GM21737 (cell line): ENCODE results near the gene USP17L18.
"Not testable (repeated sequence)": the region's sequence is repeated elsewhere in the genome, so short reads cannot be mapped to it uniquely, and the experiment has no call there.

Experiments
- ATAC-seq: cut with Tn5 transposase; IDR thresholded peaks from one replicate; pipeline ENCODE4 v1.9.1; 2021; ENCODE audit warnings: mild to moderate bottlenecking, moderate library complexity; ENCODE audit not compliant: unreplicated experiment

USP17L18 gene, protein sequence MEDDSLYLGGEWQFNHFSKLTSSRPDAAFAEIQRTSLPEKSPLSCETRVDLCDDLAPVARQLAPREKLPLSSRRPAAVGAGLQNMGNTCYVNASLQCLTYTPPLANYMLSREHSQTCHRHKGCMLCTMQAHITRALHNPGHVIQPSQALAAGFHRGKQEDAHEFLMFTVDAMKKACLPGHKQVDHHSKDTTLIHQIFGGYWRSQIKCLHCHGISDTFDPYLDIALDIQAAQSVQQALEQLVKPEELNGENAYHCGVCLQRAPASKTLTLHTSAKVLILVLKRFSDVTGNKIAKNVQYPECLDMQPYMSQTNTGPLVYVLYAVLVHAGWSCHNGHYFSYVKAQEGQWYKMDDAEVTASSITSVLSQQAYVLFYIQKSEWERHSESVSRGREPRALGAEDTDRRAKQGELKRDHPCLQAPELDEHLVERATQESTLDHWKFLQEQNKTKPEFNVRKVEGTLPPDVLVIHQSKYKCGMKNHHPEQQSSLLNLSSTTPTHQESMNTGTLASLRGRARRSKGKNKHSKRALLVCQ

GRCh38 chr4:9247953-9248680 is at the start of gene USP17L18:
Gene USP17L18, plus strand, starts transcription at chr4:9248630. Its CDS starts 0 bp downstream, at chr4:9248630.
- not testable (repeated sequence) for ATAC-seq

DNA sequence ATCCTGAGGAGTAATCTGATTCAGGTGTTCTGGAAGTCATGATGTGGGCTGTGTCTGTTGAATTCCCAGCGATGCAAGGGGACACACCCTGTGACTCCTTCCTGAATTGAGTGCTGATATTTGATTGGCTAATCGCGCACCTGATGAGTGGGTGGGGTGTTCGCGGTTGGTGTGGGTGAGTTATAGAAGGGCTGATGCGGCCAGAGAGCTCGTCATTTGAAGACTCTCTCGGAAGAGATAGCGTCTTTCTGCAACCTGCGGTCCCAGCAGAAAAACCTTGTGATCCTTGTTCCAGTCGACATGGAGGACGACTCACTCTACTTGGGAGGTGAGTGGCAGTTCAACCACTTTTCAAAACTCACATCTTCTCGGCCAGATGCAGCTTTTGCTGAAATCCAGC is 38.1 kb upstream of the USP17L18 start, which contains the start of gene USP17L10:
USP17L10 (plus strand) TSS at position 301 of the 400 bp plus-strand sequence; CDS start at position 301, 0 bp downstream.
- ATAC-seq, result not testable (repeated sequence)

- not testable (repeated sequence) for ATAC-seq
Observed at GRCh38 chr4:9214701-9215100, 33.7 kb upstream of the USP17L18 start.

- not testable (repeated sequence) for ATAC-seq
Observed at GRCh38 chr4:9215105-9215504, 33.3 kb upstream of the USP17L18 start, which contains the start of gene USP17L11. Gene USP17L11, plus strand, starts transcription at chr4:9215405. Its CDS starts 0 bp downstream, at chr4:9215405.

GRCh38 chr4:9219852-9220251 is 28.6 kb upstream of the USP17L18 start, which contains the start of gene USP17L12:
Gene USP17L12, plus strand, starts transcription at chr4:9220152. Its CDS starts 0 bp downstream, at chr4:9220152.
- ATAC-seq, result not testable (repeated sequence)

DNA sequence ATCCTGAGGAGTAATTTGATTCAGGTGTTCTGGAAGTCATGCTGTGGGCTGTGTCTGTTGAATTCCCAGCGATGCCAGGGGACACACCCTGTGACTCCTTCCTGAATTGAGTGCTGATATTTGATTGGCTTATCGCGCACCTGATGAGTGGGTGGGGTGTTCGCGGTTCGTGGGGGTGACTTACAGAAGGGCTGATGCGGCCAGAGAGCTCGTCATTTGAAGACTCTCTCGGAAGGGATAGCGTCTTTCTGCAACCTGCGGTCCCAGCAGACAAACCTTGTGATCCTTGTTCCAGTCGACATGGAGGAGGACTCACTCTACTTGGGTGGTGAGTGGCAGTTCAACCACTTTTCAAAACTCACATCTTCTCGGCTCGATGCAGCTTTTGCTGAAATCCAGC is 23.8 kb upstream of the USP17L18 start, which contains the start of gene USP17L13:
USP17L13 (plus strand) TSS at position 301 of the 400 bp plus-strand sequence; CDS start at position 301, 0 bp downstream.
- ATAC-seq, result not testable (repeated sequence)

GRCh38 chr4:9230249-9230648 is 18.2 kb upstream of the USP17L18 start:
- not testable (repeated sequence) for ATAC-seq

DNA sequence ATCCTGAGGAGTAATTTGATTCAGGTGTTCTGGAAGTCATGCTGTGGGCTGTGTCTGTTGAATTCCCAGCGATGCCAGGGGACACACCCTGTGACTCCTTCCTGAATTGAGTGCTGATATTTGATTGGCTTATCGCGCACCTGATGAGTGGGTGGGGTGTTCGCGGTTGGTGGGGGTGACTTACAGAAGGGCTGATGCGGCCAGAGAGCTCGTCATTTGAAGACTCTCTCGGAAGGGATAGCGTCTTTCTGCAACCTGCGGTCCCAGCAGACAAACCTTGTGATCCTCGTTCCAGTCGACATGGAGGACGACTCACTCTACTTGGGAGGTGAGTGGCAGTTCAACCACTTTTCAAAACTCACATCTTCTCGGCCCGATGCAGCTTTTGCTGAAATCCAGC is 14.3 kb upstream of the USP17L18 start, which contains the start of gene USP17L15:
USP17L15 (plus strand) TSS at position 301 of the 400 bp plus-strand sequence; CDS start at position 301, 0 bp downstream.
- not testable (repeated sequence) for ATAC-seq

GRCh38 chr4:9238461-9238860 is 10.0 kb upstream of the USP17L18 start:
- not testable (repeated sequence) for ATAC-seq

DNA sequence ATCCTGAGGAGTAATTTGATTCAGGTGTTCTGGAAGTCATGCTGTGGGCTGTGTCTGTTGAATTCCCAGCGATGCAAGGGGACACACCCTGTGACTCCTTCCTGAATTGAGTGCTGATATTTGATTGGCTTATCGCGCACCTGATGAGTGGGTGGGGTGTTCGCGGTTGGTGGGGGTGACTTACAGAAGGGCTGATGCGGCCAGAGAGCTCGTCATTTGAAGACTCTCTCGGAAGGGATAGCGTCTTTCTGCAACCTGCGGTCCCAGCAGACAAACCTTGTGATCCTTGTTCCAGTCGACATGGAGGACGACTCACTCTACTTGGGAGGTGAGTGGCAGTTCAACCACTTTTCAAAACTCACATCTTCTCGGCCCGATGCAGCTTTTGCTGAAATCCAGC is 4.9 kb upstream of the USP17L18 start, which contains the start of gene USP17L17:
USP17L17 (plus strand) TSS at position 301 of the 400 bp plus-strand sequence; CDS start at position 301, 0 bp downstream.
- ATAC-seq, result not testable (repeated sequence)

- not testable (repeated sequence) for ATAC-seq
Observed at GRCh38 chr4:9253078-9253477, 4.6 kb downstream of the USP17L18 start, which contains the start of gene USP17L19. Gene USP17L19, plus strand, starts transcription at chr4:9253378. Its CDS starts 0 bp downstream, at chr4:9253378.

- not testable (repeated sequence) for ATAC-seq
Observed at GRCh38 chr4:9257824-9258223, 9.4 kb downstream of the USP17L18 start, which contains the start of gene USP17L20. Gene USP17L20, plus strand, starts transcription at chr4:9258124. Its CDS starts 0 bp downstream, at chr4:9258124.

GRCh38 chr4:9262572-9262971 is 14.1 kb downstream of the USP17L18 start, which contains the start of gene USP17L21:
Gene USP17L21, plus strand, starts transcription at chr4:9262872. Its CDS starts 0 bp downstream, at chr4:9262872.
- not testable (repeated sequence) for ATAC-seq

DNA sequence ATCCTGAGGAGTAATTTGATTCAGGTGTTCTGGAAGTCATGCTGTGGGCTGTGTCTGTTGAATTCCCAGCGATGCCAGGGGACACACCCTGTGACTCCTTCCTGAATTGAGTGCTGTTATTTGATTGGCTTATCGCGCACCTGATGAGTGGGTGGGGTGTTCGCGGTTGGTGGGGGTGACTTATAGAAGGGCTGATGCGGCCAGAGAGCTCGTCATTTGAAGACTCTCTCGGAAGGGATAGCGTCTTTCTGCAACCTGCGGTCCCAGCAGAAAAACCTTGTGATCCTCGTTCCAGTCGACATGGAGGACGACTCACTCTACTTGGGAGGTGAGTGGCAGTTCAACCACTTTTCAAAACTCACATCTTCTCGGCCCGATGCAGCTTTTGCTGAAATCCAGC is 18.9 kb downstream of the USP17L18 start, which contains the start of gene USP17L22:
USP17L22 (plus strand) TSS at position 301 of the 400 bp plus-strand sequence; CDS start at position 301, 0 bp downstream.
- ATAC-seq, result not testable (repeated sequence)

DNA sequence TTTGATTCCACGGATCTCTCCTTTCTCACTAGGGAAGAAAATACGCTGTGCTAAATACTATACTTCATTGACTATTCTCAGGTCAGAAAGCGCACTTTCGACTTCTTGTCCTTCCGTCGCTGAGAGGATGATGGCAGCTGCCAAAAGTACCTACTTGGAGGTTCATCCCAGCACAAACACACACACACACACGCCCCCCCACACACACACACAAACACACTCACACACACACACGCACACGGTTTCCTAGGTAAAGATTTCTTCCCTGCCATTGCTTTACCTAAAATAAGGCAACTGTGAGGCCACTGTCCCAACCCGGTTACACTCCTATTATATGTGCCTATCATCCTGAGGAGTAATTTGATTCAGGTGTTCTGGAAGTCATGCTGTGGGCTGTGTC is 23.3 kb downstream of the USP17L18 start:
- ATAC-seq, result not testable (repeated sequence)
